Right atrium auricular region (tissue), 2 donors: ENCODE measurements around the gene ZCCHC4. TPM values are rescaled to one million over a fixed set of nuclear protein-coding genes. Genes with fewer than 3 reads are reported as not detected.
"Not testable (repeated sequence)": the region's sequence is repeated elsewhere in the genome, so short reads cannot be mapped to it uniquely, and the experiment has no call there.

Experiments used
- DNase-seq: peaks from one replicate; pipeline ENCODE4 v3.0.0-alpha.2; 2019; ENCODE audit warnings: low spot score
- H3K27ac ChIP-seq, 2 donors: fragments of 200-600 bp; sonication (generic); 1 replicate in 1 of 2; 2 replicates in 1 of 2; pipeline ENCODE4 v1.5.1; 2016 to 2019
- H3K27me3 ChIP-seq, 2 donors: fragments of 200-600 bp; sonication (generic); one replicate each; pipeline versions ENCODE4 v1.5.1 to v1.6.0; 2017 to 2019
- H3K36me3 ChIP-seq: fragments of 200-600 bp; sonication (generic); one replicate; pipeline ENCODE4 v1.5.1; 2016
- H3K4me1 ChIP-seq, 2 donors: fragments of 200-600 bp; sonication (generic); one replicate each; pipeline versions ENCODE4 v1.5.1 to v1.6.0; 2017 to 2019
- H3K4me3 ChIP-seq, 2 donors: fragments of 200-600 bp; sonication (generic); 1 replicate in 1 of 2; 2 replicates in 1 of 2; pipeline ENCODE4 v1.5.1; 2017 to 2019; ENCODE audit warnings: mild to moderate bottlenecking in 1 of 2, moderate library complexity in 1 of 2
- H3K9me3 ChIP-seq, 2 donors: fragments of 200-600 bp; sonication (generic); one replicate each; pipeline ENCODE4 v1.5.1; 2019
- total RNA-seq, 2 donors: library from RNA; depleted of rRNA; stranded (reverse); fragments of >200 nt; gene quantifications; one replicate each; pipeline ENCODE4 v1.1.0, GENCODE V29; 2016
- TF ChIP-seq, protein P1 (sequence below), 2 donors: fragments of 200-600 bp; sonication (generic); IDR thresholded peaks; one replicate each; pipeline ENCODE4 v1.5.1; 2019; ENCODE audit warnings: antibody characterized with exemption in 2 of 2

Gene ZCCHC4
- total RNA-seq, 2 donors from 2014 or later, result 7.4 to 7.9 TPM

DNA sequence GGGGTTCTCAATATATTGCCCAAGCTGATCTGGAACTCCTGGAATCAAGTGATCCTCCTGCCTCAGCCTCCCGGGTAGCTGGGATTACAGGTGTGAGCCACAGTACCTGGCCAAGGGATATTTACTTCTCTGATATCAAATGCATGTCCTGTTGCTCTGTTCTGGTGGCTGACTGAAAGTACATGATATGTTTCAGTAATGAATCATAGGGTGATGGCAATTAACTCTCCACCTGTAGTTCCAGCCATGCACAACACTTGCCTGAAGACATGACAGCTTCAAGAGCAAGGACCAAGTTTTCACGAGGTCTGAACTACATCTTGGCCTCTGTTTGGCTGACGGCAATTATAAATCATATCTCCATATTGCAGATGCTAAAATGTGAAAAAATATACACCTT lies 9.1 kb downstream of the ZCCHC4 start:
- TF ChIP-seq, protein P1, sequence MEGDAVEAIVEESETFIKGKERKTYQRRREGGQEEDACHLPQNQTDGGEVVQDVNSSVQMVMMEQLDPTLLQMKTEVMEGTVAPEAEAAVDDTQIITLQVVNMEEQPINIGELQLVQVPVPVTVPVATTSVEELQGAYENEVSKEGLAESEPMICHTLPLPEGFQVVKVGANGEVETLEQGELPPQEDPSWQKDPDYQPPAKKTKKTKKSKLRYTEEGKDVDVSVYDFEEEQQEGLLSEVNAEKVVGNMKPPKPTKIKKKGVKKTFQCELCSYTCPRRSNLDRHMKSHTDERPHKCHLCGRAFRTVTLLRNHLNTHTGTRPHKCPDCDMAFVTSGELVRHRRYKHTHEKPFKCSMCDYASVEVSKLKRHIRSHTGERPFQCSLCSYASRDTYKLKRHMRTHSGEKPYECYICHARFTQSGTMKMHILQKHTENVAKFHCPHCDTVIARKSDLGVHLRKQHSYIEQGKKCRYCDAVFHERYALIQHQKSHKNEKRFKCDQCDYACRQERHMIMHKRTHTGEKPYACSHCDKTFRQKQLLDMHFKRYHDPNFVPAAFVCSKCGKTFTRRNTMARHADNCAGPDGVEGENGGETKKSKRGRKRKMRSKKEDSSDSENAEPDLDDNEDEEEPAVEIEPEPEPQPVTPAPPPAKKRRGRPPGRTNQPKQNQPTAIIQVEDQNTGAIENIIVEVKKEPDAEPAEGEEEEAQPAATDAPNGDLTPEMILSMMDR (IDR thresholded peaks at IDR 0.05), result no peak
- no peaks in the 10 kb centered on the region for H3K27me3 ChIP-seq
- no peak overlapping the region for H3K27ac ChIP-seq
- H3K9me3 ChIP-seq, result no peaks in the 10 kb centered on the region
- H3K4me1 ChIP-seq, result no peaks in the 10 kb centered on the region
- peaks cover 5% of the 10 kb centered on the region for H3K36me3 ChIP-seq
- H3K4me3 ChIP-seq, result no peak overlapping the region
- no peak for DNase-seq

DNA sequence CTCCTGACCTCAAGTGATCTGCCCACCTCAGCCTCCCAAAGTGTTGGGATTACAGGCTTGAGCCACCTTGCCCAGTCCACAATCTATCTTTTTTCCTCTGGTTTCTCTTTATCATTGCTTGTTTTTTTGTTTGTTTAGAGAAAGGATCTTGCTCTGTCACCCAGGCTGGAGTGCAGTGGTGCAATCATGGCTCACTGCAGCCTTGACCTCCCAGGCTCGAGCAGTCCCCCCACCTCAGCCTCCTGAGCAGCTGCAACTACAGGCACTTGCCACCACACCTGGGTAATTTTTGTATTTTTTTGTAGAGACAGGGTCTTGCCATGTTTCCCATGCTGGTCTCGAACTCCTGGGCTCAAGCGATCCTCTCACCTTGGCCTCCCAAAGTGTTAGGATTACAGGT lies 15.9 kb downstream of the ZCCHC4 start:
- H3K36me3 ChIP-seq, H3K4me1 ChIP-seq, H3K27ac ChIP-seq, H3K9me3 ChIP-seq, H3K4me3 ChIP-seq, H3K27me3 ChIP-seq, DNase-seq: not testable (repeated sequence)

DNA sequence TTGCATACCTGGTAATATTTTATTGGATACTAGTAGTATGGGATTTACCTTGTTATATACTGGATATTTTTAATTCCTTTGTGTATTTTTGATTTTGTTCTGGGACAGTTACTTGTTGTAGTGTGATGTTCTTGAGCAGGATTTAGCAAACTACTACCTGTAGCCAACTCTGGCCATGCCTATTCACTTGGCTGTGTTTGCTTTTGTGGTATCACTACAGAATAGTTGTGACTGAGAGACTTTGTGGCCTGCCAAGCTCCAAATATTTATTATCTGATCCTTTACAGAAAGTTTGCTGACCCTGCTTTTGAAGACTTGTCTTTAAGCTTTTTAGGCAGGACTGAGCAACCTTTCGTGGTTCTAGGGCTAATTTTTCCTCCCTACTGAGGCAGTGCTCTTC lies 17.8 kb downstream of the ZCCHC4 start:
- Histone ChIP-seq H3K36me3 (no peaks in the 10 kb centered on the region), H3K9me3 (no peaks in the 10 kb centered on the region), H3K27ac (no peak overlapping the region), H3K27me3 (no peaks in the 10 kb centered on the region), H3K4me3 (no peak overlapping the region), H3K4me1 (no peaks in the 10 kb centered on the region)
- TF ChIP-seq, protein P1 (IDR thresholded peaks at IDR 0.05), result no peak
- DNase-seq, result no peak

DNA sequence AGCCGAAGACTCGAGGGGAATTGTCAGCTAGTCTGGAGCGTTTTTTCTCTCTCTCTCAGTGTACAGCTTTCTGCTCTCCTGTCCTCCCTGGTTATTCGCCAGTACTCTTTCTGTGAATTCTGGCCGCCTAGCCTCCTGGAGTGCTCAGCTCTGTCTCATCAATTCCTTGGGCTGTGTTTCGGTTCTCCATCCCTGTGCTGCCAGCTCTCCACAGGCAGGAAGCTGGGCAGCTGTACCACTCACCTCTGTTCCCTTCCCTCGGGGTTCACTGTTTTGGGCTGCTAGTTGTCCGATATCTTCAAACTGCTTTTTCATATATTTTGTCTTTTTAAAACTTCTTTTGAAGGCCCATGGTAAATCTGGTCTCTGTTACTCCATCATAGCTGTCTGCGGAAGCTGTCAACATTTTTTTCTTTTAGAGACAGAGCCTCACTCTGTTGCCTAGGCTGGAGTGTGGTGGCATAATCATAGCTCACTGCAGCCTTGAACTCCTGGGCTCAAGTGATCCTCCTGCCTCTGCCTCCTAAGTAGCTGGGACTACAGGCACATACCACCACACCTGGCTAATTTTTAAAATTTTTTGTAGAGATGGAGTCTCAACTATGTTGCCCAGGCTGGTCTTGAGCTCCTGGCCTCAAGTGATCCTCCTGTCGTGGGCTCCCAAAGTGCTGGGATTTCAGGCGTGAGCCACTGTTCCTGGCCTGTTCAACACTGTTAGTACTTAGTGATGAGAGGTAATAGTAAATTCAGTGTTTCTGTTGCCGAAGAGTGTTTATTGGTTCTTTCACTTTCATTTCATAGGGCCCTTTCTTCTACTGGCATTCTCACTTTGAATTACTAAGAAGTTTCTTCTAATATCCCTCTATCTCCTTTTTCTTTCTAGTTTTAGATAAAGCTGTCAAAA lies 18.6 kb downstream of the ZCCHC4 start:
- TF ChIP-seq, protein P1 (IDR thresholded peaks at IDR 0.05), result no peak
- Histone ChIP-seq H3K4me3 (no peak overlapping the region), H3K9me3 (no peaks in the 10 kb centered on the region), H3K36me3 (no peaks in the 10 kb centered on the region), H3K27ac (no peak overlapping the region), H3K27me3 (no peaks in the 10 kb centered on the region), H3K4me1 (no peaks in the 10 kb centered on the region)
- no peak for DNase-seq

DNA sequence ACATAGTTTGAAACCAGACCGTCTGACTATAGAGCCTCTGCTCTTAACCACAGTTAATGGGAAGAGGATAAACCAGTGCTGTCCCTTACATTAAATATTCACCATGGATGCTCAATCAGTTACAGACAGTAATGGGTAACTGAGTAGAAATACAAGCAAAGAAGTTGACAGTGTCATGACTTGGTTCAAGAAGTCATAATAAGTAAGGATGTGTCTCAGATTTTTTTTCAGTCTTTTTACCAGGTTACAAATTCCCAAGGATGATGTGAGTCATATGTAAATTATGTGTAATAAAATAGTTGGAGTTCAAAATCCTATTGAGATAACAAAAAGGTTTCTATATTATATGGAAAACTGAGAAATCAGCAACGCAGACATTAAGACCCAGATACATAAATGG lies 31.1 kb downstream of the ZCCHC4 start:
- H3K36me3 ChIP-seq, result peaks cover 5% of the 10 kb centered on the region
- DNase-seq, result no peak
- H3K4me3 ChIP-seq, result no peak overlapping the region
- TF ChIP-seq, protein P1 (IDR thresholded peaks at IDR 0.05), result no peak
- no peaks in the 10 kb centered on the region for H3K4me1 ChIP-seq
- H3K27ac ChIP-seq, result no peak overlapping the region
- H3K27me3 ChIP-seq, result peaks cover 0 to 3% of the 10 kb centered on the region in 2 donors
- H3K9me3 ChIP-seq, result no peaks in the 10 kb centered on the region

DNA sequence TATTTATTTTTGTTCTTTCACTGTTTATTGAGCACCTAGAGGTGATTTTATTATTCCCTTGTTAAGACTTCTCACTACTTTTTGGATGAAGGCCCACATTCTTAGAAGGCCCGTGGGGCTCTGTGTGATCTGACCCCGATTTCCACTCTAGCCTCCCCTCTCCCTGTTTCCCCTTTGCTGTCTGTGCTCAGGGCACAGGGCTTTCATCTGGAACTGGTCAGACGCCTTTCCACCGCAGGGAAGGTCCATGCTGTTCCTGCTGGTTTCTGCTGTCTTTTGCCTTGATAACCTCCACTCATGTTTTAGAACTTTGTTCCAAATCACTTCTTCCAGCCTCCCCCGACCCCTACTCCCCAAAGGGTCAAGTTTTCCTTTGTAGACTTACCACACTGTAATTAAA lies 33.2 kb downstream of the ZCCHC4 start:
- Histone ChIP-seq H3K4me1 (no peaks in the 10 kb centered on the region), H3K27ac (no peak overlapping the region), H3K27me3 (no peaks in the 10 kb centered on the region), H3K9me3 (no peaks in the 10 kb centered on the region), H3K36me3 (no peaks in the 10 kb centered on the region), H3K4me3 (no peak overlapping the region)
- TF ChIP-seq, protein P1 (IDR thresholded peaks at IDR 0.05), result no peak
- no peak for DNase-seq
